HG03571 (cell line): ENCODE results near the gene PLA2G3.

ENCODE experiments used
- ATAC-seq: cut with Tn5 transposase; IDR thresholded peaks from one replicate; pipeline ENCODE4 v1.9.1; 2021; ENCODE audit not compliant: unreplicated experiment

The PLA2G3 gene

DNA sequence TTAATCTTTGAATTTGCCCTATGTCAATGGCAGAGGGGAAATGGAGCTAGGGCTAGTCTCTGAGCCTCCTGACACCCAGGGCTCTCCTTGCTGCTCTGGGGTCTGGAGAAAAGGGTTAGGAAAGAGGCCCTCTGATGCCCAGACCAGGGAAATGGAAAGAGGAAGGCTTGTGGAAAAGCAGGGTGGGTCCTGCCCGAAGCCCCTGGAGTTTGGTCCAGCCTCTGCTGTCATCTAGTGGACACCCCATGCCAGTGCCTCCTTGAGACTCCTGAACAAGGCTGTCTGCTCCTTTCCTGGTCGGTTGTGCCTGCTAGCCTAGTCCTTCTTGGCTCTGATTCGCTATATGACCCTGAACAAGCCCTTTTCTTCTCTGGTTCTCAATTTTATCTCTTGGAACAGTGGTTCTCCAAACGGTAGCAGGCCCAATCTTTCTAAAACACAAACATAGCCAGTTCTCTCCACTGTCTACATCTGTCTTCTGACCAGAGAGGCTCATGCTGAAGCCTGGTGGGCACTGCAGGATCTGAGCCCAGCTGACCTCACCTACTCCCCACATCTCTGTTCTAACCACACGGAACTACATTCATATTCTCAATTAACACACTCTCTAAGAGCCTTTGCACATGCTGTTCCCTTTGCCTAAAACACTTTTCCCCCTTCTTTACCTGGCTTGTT lies 8.8 kb upstream of the PLA2G3 start:
- no peak for ATAC-seq

DNA sequence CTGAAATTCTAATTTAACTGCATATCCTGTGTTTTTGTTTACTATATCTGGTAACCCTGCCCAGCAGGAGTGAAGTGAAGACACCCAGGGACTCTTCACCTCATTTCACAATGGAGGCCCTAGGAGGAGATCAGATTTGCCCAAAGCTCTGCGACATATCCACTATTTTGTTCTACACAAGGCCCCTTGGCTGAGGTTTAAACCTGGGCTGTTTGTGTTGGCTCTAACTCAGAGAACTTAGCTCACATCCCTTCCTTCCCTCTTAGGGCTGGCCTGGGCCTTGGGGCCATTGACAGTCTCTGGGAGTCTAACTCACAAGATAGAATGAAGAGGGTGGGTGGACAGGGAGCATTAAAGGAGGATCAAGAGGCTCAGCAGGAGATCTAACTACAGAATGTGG lies 8.2 kb upstream of the PLA2G3 start:
- no peak for ATAC-seq

DNA sequence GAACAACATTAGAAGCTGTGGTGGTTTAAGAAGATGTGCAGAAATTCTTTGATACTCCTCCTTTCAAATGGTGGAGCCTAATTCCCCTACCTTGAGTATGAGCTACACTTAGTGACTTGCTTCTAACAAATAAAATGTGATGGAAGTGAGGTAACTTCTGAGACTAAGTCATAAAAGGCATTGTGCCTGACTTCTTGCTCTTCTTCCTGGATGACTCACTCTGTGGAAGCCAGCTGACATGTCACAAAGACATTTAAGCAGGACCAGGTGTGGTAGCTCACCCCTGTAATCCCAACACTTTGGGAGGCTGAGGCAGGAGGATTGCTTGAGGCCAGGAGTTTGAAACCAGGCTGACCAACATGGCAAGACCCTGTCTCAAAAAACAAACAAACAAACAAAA lies 3.9 kb upstream of the PLA2G3 start:
- no peak for ATAC-seq

DNA sequence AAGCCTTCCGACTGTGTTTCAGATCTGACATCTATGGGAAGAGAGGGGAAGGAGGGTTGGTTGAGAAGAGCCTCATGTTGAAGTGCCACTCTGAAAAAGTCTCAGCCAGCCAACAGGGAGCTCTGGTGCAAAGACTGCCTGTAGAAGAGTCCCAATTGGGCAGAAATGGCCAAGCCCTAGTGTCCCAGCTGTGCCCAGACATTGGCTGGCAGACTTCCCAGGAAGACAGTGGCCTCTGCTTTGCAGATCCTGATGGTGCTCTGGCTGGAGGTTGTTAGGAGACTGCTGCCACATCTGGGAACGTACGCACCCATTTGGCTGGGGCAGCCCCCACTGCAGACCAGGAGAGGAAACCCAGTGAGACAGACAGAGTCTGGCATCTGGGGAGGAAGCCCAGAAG lies 3.2 kb upstream of the PLA2G3 start:
- ATAC-seq: no peak

DNA sequence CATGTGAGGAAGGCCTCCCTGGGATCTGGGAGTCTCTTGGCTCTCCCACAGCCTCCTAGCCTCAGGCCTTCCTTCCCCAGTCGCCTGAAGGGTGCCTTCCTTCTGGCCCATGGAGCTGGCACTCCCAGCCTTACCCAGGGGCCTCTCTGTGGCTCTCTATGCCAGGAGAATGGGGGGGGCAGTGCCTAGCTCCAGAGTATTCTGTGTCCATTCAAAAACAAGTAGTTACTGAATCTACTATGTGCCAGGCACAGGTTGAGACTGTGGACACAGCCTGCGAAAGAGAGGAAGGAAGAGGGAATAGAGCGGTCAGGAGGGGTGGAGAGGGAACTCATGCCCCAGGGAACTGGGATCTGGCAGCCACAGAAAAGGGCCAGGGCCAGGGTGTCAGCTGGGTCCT lies 2.7 kb upstream of the PLA2G3 start:
- ATAC-seq: no peak

DNA sequence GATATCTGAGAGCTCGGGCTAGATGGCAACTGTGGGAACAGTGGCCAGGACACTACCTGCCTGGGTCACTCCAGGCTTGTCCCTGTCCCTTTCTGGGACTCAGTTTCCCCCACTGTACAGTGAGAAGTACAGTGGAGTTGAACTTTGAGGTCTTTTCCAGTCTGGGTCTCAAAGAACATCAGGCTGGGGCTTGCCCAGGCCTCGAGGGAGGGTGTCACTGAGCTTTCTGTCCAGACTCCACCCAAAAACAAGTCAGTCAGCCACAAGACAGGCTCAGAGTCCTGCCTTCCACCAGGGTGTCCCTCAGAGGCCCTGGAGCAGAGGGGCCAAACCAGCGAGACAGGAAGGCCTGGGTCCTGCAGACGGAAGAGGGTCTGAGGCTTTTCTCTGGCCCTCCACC lies 2.0 kb upstream of the PLA2G3 start:
- ATAC-seq: no peak

DNA sequence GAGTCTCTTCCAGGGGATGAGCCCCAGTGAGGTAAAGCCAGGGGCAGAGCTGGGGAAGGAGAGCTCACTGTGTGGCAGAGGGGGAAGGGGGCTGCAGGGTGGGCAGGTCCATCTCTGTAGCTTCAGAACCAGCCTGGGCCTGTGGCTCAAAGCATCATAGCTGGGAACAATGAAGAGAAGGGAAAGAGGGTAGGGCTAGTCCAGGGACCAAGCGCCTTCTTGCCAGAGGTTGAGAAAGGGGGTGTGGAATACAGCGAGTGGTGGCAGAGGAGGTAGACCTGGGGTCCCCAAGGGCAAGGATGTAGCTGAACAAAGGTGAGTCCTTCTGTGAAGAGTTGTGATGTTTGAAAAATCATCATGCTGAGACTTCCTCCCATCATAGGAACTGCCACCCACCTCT lies 1.2 kb upstream of the PLA2G3 start:
- ATAC-seq: no peak

DNA sequence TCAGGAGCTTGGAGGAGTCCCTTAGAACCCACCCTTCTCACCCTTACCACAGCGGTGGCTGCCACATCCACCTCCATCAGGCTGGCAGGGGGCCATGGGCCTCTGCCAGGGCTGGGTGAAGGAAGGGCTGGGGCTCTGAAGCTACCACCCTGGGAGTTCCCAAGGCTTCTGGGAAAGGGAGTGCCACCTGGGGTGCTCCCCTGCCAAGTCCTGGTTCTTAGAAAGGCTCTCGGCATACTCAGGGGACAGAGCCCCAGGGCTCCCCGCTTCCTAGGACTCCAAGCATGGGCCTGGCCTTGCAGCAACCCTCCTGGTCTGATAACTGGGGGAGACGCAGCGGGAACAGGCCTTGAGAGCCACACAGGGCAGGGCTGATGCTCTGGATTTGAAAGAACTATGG lies 438 bp upstream of the PLA2G3 start:
- no peak for ATAC-seq

DNA sequence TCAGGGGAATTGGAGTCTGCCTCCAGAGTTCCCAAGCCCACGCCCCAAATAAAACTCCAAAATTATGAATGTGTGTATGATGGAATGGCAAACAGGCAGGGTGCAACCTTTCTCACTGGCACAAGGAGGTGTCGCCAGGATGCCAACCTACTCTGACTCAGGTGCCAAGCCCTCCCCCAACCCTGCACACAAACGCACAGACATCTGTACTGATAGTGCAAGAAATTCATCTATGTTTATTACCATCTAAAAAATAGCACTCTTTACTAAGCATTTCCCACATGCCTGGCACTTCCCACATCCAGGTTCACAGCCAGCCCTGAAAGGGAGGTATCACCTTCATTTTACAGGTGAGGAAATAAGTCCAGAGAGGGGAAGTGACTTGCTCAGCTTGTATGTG lies 1.2 kb downstream of the PLA2G3 start:
- no peak for ATAC-seq

DNA sequence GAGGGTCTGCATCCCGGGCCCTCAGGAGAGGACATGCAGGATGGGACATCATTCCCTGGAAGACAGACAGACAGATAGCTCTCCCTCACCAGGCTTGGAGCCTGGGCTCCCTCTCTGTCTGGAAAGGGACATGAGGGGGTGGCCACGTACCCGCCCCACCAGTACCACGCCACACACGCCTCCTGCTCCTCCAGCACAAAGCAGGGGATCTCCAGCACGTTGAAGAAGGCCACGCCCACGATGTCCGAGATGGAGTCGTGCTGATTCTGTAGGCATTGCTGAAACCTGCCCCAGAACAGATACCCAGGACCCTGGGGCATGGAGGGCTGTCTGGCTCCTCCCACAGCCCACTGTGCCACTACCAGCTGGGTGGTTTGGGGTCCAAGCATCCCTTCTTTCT lies 2.2 kb downstream of the PLA2G3 start:
- no peak for ATAC-seq

DNA sequence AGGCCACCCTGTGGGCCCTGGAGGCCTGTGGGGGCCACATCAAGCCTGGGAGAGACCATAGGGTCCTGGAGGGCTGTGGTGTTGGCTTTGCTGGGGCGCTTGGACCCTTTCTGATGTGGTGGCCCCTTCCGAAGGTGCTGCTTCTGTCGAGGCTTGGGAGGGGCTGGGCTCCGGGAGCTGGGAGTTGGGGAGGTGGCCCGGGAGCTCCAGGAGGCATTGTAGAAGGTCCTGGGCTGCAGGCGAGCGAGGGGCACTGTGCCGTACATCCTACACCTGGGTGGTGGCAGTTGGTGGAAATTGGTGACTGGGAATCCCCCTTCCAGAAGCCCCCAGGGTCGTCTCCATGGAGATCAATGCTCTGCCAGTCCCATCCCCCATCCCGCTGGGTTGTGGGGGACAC lies 2.6 kb downstream of the PLA2G3 start:
- ATAC-seq: no peak

DNA sequence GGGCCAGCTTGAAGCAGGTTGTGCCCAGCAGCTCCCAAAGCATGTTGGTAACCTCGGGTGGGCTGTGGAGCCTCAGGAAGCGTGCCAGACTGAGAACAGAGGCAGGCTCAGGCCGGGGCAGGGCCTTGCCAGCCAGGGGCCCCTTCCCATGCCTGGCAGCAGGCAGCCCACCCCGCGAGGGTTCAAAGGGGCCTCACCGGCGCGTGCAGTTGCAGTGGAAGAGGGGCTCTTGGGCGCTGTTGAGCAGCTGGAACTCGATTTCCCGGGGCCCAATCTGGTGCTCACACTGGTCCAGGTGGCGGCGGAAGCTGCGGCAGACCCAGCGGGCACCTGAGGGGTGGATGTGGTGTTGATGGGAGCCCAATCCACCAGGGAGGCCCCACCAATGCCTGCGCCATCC lies 3.6 kb downstream of the PLA2G3 start:
- no peak for ATAC-seq

DNA sequence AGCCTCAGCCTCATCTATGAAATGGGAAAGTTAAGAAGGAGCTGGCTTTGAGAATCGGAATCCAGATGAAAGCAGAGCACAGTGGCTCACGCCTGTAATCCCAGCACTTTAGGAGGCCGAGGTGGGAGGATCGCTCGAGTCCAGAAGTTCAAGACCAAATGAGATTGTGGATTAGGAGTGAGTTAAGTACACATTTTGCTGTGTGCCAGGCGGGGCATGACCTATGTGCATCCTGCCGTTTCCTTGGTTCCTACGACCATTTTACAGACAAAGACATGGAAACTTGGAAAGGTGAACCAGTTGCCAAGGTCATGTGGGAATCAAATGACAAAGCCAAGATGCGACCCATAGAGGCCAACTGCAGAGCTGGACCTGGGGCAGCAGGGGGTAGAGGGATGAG lies 4.2 kb downstream of the PLA2G3 start:
- ATAC-seq: no peak

DNA sequence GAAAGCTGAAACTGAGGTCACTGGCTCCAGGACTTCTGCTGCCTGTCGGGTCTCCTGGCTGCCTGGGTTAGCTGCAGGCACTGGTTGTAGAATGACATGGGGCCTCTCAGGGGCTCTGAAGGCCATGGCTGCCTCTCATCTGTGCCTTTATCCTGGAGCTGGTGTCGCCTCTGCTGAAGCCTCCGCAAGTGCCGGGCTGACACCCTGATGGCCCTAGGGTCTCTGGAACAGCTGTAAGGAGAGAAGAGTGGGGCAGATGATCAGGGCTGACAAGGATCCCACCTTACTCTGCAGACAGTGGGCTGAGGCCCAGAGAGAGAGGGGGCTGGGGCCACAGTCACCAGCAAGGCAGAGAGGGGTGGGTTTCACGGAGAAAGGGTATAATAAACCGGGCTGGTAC lies 4.6 kb downstream of the PLA2G3 start:
- ATAC-seq: no peak

DNA sequence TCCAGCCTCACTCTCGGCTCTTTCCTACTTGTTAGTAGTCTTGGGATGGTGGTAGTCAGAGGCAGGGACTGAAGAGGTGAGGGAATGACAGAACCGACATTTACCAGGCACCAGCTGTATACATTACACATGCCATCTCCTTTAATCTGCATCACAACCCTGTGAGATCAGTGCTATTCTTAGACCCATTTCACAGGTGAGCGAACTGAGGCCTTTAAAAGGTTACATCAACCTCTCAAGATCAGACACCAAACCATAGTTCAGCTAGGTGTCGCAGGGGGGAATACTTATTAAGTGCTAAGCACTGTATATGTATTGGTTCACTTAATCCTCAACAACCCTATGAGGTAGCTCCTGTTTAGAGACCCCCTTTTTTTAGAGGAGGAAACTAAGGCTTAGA lies 5.6 kb downstream of the PLA2G3 start:
- no peak for ATAC-seq

DNA sequence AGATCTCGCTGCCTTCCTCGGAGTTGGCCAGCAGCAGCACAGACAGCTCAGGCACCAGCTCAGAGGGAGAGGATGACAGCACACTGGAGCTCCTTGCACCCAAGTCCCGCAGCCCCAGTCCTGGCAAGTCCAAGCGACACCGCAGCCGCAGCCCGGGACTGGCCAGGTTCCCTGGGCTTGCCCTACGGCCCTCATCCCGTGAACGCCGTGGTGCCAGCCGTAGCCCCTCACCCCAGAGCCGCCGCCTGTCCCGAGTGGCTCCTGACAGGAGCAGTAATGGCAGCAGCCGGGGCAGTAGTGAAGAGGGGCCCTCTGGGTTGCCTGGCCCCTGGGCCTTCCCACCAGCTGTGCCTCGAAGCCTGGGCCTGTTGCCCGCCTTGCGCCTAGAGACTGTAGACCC lies 6.4 kb downstream of the PLA2G3 start:
- no peak for ATAC-seq

DNA sequence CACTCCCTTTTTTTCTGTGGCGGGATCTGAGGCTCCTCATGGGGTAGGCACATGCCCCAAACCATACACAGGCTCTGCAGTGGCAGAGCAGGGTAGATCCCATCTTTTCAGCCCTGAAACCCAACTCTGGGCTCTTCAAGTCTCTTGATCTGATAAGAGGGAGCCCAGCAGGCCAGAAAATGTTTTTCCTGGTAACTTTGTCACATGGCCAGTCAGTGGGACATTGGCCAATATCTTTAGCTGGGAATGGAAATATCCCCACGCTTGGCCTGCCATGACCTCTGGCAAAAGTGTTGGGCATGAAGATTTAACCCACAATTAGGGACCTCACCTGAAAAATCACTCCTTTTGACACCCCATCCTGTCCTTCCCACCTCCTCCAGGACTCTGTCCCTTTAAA lies 9.4 kb downstream of the PLA2G3 start:
- no peak for ATAC-seq

DNA sequence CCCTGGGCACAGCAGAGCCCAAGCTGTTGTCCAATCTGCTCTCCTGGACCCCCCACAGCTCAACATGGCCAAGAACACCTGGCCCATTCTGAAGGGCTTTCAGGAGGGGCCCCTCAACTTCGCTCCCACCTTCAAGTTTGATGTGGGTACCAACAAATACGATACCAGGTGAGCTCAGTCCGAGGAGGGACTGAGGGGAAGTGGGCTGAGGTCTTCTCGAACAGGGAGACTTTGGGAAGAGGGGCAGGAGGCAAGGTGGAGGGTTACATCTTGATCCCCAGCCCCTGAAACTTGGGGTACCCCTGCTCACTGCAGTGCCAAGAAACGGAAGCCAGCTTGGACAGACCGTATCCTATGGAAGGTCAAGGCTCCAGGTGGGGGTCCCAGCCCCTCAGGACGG lies 12.2 kb downstream of the PLA2G3 start:
- ATAC-seq: no peak

DNA sequence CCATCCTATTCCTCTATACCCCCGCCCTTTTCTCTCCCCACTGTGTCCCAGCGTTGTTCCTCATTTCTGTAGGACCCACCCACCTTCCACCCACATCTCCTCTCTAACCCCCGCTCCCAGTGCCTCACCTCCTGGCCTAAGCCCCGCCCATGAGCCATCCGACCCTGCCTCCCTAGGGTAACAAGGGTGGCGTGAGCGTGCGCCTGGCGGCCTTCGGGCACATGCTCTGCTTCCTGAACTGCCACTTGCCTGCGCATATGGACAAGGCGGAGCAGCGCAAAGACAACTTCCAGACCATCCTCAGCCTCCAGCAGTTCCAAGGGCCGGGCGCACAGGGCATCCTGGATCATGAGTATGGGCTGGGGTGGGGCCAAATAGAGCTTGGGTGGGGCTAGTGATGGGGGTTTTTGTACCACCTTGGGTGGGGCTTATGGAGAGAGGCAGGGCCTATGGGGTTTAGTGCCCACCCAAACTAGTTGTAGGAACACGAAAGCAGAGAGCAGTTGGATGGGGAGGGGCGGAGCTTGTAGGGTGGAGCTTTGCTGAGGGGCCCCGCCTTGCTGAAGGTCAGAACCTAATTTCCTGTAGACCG lies 13.0 kb downstream of the PLA2G3 start:
- no peak for ATAC-seq

DNA sequence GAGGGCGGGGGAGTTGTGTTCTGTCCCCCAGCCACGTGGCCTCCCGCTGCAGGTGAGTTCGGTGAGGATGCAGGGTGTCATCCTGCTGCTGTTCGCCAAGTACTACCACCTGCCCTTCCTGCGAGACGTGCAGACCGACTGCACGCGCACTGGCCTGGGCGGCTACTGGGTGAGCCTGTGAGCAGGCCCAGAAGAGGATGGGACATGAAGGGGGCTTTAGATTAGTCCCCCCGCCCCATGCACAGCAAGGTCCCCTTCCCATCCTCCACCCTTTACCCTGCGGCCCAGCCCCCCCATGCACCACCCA lies 13.5 kb downstream of the PLA2G3 start:
- no peak for ATAC-seq

DNA sequence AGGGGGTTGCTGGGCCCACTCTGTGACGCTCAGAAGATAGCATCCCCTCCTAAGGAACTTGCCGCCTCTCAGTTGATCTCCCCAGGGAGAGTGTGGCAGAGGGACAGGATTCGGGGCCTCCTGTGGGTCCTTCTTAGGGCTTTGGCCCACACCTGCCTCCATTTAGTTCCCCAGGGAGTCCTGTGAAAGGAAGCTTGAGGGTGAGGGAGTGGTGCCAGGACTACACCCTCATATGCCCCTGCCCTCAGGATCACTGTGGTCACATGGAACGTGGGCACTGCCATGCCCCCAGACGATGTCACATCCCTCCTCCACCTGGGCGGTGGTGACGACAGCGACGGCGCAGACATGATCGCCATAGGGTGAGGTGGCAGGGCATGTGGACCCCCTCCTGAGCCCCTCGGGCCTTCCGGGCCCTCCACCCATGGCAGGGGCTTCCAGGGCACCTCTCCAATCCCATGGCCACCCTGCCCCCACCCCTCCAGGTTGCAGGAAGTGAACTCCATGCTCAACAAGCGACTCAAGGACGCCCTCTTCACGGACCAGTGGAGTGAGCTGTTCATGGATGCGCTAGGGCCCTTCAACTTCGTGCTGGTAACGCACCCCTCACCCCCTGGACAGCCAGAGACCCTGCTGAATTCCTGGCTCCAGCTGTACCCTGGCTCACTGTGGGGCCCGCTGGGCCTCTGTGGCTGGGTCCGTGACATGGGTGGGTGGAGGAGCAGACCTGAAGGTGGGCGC lies 14.0 kb downstream of the PLA2G3 start:
- no peak for ATAC-seq

DNA sequence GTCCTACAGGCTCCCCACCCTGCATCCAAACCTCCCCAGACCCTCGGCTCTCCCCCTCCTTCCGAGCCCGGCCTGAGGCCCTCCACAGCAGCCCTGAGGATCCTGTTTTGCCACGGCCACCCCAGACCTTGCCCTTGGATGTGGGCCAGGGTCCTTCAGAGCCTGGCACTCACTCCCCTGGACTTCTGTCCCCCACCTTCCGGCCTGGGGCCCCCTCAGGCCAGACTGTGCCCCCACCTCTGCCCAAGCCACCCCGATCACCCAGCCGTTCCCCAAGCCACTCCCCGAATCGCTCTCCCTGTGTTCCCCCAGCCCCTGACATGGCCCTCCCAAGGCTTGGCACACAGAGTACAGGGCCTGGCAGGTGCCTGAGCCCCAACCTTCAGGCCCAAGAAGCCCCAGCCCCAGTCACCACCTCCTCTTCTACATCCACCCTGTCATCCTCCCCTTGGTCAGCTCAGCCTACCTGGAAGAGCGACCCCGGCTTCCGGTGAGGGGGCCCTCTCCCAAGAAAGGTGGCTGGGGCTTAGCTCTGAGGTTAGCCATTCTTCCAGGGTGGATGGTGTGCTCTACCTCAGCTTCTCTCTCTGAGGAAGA lies 14.7 kb downstream of the PLA2G3 start:
- ATAC-seq: no peak
